GM18907 (cell line): Measurements from ENCODE around the gene RCAN1.
"Not testable (repeated sequence)": the region's sequence is repeated elsewhere in the genome, so short reads cannot be mapped to it uniquely, and the experiment has no call there.

Source experiments
- ATAC-seq: cut with Tn5 transposase; IDR thresholded peaks from one replicate; pipeline ENCODE4 v1.9.1; 2021; ENCODE audit warnings: mild to moderate bottlenecking, moderate library complexity; ENCODE audit not compliant: unreplicated experiment

The RCAN1 gene

DNA sequence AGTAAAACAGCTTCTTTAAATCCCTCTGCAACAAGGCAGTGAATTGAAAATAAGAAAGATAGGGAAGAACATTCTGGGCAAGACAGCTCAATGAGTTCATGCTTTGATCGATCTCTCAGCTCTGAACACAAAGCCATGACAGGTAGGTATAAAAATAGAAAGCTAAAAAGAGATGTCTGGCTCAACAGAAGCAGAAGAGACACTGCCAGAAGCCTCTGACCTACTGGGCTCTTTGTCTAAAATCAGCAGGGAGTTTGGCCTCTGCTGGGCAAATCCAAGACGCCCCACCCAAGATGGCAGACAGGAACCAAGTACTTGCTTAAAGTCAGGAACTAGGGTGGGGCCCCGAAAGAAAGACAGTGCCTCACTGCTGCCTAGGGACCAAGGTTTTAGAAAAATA lies 147.6 kb downstream of the RCAN1 start:
- ATAC-seq, result not testable (repeated sequence)
